Activated naive CD8-positive, alpha-beta T cell (primary cell): ENCODE results near the gene ITPRID2.

Source experiments
- H3K27ac Mint-ChIP-seq: one replicate; pipeline ENCODE4 v1.8.0; 2021; ENCODE audit warnings: mixed read lengths
- H3K27me3 Mint-ChIP-seq: one replicate; pipeline ENCODE4 v1.8.0; 2021; ENCODE audit warnings: mixed read lengths
- H3K36me3 Mint-ChIP-seq: one replicate; pipeline ENCODE4 v1.8.0; 2021; ENCODE audit warnings: mixed read lengths
- H3K4me1 Mint-ChIP-seq: one replicate; pipeline ENCODE4 v1.8.0; 2021; ENCODE audit warnings: low read depth, mixed read lengths
- H3K4me3 Mint-ChIP-seq: one replicate; pipeline ENCODE4 v1.8.0; 2021; ENCODE audit warnings: mild to moderate bottlenecking, mixed read lengths
- H3K9me3 Mint-ChIP-seq: one replicate; pipeline ENCODE4 v1.8.0; 2021; ENCODE audit warnings: low read depth, mixed read lengths

Gene ITPRID2

DNA sequence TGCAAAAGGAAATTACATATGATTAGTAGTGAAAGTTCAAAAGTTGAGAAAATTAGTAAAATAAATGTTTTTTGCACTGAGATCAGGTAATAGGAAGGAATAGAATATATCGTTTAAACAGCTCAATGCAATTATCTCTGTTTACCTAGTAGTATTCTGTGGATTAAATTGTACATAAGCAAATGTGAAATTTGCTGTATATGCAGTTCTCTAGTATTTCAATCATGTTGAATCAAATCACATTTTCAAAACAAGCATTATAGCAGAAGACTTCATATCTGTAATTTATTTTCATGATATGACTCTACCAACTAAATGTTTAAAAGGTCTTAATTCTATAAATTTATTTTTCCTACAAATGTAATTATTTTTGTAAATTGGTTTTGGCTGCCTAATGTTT is 31.6 kb downstream of the ITPRID2 start:
- no peak overlapping the region for H3K27ac Mint-ChIP-seq
- H3K27me3 Mint-ChIP-seq: no peaks in the 10 kb centered on the region
- H3K36me3 Mint-ChIP-seq: peaks cover 28% of the 10 kb centered on the region
- H3K9me3 Mint-ChIP-seq: no peaks in the 10 kb centered on the region
- peaks cover 4% of the 10 kb centered on the region for H3K4me1 Mint-ChIP-seq
- no peak overlapping the region for H3K4me3 Mint-ChIP-seq

DNA sequence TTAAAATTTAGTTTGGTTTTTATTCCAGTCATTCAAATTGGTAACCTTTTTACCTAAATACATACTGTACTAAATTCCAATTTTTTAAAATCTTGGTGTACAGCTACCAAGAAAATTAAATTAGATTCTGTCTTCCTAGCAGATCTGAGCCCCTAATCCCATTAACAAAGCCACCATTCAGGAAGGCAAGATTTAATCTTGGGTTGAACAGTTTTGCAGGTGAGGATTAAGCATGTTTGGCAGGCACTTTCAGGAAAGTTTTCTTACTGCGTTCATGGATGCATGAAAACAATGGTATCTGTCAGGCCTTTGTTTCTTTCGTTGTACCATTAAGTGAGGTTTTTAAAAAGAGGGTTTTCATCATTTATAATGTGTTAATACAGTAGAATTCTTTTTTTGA is 32.8 kb downstream of the ITPRID2 start:
- Mint-ChIP-seq H3K36me3 (peaks cover 24% of the 10 kb centered on the region), H3K4me1 (peaks cover 4% of the 10 kb centered on the region)

DNA sequence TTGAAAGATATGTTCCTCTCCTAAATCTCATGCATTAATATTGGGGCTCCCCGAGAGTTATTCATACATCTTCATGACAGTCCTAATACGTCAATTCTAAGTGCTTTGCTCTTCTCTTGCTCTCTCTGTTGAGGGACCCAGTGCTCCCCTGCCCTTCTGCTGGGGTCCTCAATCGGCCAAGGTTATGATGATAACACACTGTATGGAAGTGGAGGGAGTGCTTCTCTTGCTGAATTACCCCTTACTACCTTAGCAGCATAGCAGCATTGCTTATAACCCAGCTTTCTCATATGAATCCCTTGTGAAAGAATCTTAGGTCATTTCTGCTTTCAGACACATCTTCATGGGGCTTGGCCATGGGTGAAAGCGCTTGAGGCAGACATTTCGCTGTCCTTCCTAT is 43.2 kb downstream of the ITPRID2 start:
- Mint-ChIP-seq H3K9me3 (no peaks in the 10 kb centered on the region), H3K4me1 (no peaks in the 10 kb centered on the region), H3K4me3 (no peak overlapping the region), H3K27ac (no peak overlapping the region), H3K27me3 (peaks cover 6% of the 10 kb centered on the region), H3K36me3 (peaks cover 5% of the 10 kb centered on the region)

More for the DNA sequence above, 32.8 kb downstream of the ITPRID2 start:
- no peak overlapping the region for H3K27ac Mint-ChIP-seq
- no peaks in the 10 kb centered on the region for H3K27me3 Mint-ChIP-seq
- no peak overlapping the region for H3K4me3 Mint-ChIP-seq
- H3K9me3 Mint-ChIP-seq: no peaks in the 10 kb centered on the region

DNA sequence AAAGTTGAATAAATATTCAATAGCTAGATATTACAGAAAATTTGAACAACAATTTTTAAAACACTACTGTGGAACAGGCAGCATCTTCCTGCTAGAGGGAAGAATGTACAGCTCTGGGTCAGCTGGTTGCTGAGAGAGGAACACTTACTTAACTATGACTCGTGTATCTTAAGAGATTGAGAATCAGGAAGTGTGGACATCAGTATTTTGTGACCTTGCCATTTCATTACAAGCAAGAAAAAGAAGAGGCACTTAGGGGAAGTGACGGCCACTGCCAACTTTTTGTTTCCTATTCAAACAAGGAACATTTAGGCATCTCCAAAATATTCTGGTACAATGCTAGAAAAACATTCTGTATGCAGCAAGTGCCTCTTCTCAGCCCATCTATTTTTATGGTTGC is 45.9 kb downstream of the ITPRID2 start:
- Mint-ChIP-seq H3K4me3 (no peak overlapping the region), H3K27ac (no peak overlapping the region), H3K4me1 (no peaks in the 10 kb centered on the region), H3K36me3 (no peaks in the 10 kb centered on the region), H3K9me3 (no peaks in the 10 kb centered on the region), H3K27me3 (peaks cover 8% of the 10 kb centered on the region)

DNA sequence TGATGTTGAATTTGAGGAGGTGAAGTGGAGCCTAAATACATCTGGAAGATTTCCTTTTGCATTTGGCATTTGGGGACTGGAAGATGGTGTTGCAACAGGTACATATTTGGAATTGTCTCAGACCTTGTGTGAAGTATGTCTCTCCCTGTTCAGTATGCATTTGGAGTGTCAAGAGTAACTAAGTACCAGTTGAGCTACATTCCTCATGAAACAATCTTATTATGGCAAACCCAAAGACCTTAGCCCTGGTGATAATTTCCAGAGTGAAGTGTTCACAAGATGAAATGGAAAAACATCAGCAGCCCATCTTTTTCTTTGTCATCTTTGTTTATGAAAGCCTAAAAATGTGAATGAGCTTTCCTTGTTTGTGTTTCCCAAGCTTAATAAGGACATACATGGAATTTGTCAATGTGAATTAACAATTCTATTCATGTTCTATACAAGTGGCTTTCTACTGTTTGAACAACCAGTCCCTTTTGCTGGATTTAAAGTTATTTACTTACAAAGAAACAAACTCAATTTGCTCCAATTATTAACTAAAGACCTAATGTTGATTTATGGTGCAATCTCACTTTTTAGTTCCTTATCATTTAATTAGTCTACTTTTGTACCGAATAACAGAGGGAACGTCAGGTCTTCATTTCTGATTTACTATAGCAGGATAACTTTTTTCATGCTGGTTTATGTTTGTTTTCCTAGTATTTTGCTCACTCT is 52.0 kb downstream of the ITPRID2 start:
- H3K4me1 Mint-ChIP-seq: no peaks in the 10 kb centered on the region
- H3K27ac Mint-ChIP-seq: no peak overlapping the region
- H3K36me3 Mint-ChIP-seq: no peaks in the 10 kb centered on the region
- H3K27me3 Mint-ChIP-seq: peaks cover 16% of the 10 kb centered on the region
- no peak overlapping the region for H3K4me3 Mint-ChIP-seq
- H3K9me3 Mint-ChIP-seq: no peaks in the 10 kb centered on the region

DNA sequence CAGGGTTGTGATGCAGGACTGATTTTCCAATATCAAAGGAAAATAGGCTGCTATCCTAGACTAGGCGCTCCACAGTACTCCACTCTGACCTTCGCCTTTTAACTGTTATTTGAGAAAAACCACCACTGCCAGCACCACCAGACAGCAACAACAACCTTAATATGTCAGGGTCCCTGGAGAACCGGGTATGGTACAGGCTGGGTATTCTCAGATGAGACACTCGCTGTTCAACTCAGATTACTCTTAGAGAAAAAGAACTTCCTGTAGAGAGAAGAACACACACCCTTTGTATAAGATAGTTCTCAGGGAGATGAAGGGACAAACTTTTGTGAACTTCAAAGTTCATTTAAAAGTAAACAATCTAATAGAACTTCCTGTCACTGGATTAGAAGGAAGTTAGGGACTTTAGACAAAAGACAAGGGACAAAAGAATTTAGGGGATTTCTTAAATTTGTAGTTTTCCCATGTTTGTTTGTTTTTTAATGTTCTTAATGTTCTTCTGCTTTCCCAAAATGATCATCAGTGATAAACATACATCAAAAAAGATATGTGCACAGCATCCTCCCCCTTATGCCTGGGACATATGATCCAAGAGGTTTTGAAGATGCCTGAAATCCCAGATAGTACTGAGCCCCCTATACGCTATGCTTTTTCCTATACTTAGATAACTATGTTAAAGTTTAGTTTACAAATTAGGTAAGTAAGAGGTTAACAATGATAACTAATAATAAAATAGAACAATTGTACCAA is 52.8 kb downstream of the ITPRID2 start:
- Mint-ChIP-seq H3K27me3 (peaks cover 11% of the 10 kb centered on the region), H3K4me1 (no peaks in the 10 kb centered on the region), H3K36me3 (no peaks in the 10 kb centered on the region), H3K27ac (no peak overlapping the region), H3K9me3 (no peaks in the 10 kb centered on the region), H3K4me3 (no peak overlapping the region)

DNA sequence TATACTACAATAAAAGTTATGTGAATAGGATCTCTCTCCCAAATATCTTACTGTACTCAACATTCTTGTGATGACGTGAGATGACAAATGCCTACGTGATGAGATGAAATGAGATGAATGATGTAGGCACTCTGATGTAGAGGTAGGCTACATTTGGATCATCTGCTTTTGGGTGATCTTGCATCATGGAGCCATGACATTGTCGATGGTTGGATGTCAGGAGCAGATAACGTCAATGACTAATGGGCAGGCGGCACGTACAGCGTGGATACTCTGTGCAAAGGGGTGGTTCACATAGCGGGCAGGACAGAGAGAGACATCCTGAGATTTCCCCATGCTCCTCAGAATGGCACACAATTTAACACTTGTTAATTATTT is 53.4 kb downstream of the ITPRID2 start:
- Mint-ChIP-seq H3K9me3 (no peaks in the 10 kb centered on the region), H3K27ac (no peak overlapping the region), H3K4me1 (no peaks in the 10 kb centered on the region), H3K27me3 (peaks cover 11% of the 10 kb centered on the region), H3K36me3 (no peaks in the 10 kb centered on the region), H3K4me3 (no peak overlapping the region)

DNA sequence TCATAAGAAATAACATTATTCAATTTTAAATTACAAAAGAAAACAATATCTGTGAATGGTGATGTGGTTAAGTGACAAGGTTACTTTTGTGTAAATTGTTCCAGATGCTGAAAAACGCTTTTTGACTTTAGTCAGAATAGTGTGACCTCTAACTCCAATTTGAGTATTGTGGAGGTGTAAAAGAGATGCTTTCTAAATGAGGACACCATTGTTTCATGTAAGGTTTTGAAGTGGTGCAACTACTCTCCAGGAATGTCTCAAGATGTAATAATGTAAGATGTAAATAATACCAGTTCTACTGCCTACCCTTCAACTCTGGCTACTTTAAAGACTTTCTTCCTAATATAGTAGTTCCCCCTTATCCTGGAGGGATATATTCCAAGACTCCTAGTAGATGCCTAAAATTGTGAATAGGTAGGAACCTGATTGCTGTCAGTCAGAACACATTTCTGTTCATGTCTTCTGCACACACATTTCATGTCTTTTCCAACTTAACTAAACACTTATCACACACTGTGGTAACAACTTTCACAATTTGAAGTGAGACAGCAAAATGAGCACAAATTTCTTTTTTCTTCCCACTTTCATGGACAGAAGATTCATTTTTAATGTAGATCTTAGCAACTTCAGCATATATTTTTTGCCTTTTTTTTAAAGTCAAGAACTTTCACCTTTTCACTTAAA is 55.1 kb downstream of the ITPRID2 start:
- H3K4me1 Mint-ChIP-seq: no peaks in the 10 kb centered on the region
- no peak overlapping the region for H3K27ac Mint-ChIP-seq
- no peak overlapping the region for H3K4me3 Mint-ChIP-seq
- peaks cover 9% of the 10 kb centered on the region for H3K27me3 Mint-ChIP-seq
- H3K36me3 Mint-ChIP-seq: no peaks in the 10 kb centered on the region
- no peaks in the 10 kb centered on the region for H3K9me3 Mint-ChIP-seq

DNA sequence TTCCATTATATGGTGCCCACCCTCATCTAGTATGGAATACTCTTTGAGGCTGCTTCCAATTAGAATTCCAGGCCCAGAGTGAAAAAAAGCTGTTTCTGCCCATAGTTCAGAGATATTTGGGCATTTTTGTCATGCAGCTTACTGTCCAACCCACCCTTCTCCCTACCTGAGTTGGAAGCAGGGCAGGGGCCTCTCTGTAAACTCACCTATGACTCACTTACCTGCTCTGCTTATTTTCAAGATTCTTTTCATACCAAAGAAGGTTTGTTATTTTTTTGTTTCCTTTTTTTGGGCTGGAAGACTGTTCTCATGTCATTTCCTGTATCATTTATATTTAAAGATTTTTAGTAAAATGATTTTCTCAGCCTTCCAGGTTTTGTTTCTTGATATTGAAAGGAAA is 55.7 kb downstream of the ITPRID2 start:
- Mint-ChIP-seq H3K27me3 (peaks cover 9% of the 10 kb centered on the region), H3K4me1 (no peaks in the 10 kb centered on the region), H3K27ac (no peak overlapping the region), H3K4me3 (no peak overlapping the region), H3K36me3 (no peaks in the 10 kb centered on the region), H3K9me3 (no peaks in the 10 kb centered on the region)

DNA sequence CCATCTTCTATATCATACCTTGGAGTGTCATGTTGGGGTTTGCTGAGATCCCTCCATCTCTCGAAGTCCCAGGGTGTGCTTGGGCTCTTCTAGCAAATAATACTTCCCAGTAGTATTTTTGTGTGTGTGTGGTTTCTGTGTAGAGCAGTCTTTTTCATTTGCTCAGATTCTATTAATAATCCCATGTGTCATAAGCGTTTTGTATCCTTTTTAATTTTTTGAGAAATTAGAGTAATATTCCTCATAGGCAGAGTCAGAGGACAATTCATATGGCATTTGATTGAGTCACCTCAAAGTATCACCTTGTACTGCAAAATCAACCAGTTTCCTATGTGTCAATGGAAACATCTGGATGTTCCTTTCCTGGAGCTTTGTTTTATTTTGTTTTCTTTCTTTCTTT is 56.7 kb downstream of the ITPRID2 start:
- Mint-ChIP-seq H3K9me3 (no peaks in the 10 kb centered on the region), H3K27me3 (peaks cover 5% of the 10 kb centered on the region), H3K27ac (no peak overlapping the region), H3K36me3 (no peaks in the 10 kb centered on the region), H3K4me3 (no peak overlapping the region), H3K4me1 (no peaks in the 10 kb centered on the region)

DNA sequence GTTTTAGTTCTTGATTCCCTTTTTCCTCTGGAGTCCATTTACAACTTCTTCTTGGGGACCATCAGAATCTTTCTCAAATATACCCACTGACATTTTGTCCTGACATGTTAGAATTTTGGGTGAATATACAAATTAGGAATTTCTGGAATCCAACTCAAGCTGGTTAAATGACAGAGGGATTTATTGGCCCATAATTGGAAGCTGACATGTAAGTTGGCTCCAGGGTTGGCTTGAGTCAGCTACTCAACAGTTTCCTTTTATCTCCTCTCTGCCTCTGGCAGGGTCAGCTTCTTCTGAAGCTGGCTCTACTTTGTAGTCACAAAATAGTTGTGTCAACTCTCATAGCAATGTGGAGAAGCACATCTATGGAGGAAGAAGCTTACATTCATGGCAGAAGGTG is 57.5 kb downstream of the ITPRID2 start:
- Mint-ChIP-seq H3K27me3 (peaks cover 10% of the 10 kb centered on the region), H3K4me3 (no peak overlapping the region), H3K9me3 (no peaks in the 10 kb centered on the region), H3K4me1 (peaks cover 5% of the 10 kb centered on the region), H3K27ac (no peak overlapping the region), H3K36me3 (no peaks in the 10 kb centered on the region)

DNA sequence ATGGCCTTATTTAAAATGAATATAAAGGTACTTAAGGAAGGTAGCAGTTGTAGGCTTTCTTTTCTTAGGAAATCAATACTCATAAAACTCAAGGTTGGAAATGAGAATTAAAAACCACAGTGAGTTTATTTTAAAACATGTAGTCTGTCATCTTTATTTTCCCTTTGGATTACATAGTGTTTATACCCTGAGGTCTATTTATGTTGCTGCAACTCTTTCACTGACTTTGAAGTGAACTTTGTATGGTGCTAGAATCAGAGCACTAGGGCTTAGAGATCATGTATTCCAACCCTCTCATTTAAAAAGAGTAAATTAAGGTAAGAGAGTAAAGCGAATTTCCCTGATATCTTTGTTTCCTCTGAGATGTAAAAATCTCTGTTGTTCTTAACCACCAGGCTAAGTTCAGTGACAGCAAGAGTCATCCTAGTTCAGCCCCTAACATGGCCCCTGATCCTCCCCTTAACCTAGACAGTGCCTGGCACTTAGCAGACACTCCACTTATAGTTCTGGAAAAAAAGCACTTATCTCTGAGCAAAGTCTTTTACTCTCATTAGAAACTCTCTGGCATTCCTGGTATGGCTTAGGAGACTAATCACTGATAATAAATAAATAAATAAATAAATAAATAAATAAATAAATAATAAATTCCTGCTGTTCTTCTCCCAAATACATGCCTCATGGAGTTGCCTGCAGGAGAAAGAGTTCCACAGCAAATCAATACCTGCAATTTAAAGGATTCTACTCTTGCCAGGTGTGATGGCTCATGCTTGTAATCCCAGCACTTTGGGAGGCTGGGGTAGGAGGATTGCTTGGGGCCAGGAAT is 61.1 kb downstream of the ITPRID2 start:
- H3K4me3 Mint-ChIP-seq: no peak overlapping the region
- H3K36me3 Mint-ChIP-seq: no peaks in the 10 kb centered on the region
- H3K4me1 Mint-ChIP-seq: peaks cover 10% of the 10 kb centered on the region
- peaks cover 7% of the 10 kb centered on the region for H3K27me3 Mint-ChIP-seq
- H3K9me3 Mint-ChIP-seq: no peaks in the 10 kb centered on the region
- no peak overlapping the region for H3K27ac Mint-ChIP-seq

DNA sequence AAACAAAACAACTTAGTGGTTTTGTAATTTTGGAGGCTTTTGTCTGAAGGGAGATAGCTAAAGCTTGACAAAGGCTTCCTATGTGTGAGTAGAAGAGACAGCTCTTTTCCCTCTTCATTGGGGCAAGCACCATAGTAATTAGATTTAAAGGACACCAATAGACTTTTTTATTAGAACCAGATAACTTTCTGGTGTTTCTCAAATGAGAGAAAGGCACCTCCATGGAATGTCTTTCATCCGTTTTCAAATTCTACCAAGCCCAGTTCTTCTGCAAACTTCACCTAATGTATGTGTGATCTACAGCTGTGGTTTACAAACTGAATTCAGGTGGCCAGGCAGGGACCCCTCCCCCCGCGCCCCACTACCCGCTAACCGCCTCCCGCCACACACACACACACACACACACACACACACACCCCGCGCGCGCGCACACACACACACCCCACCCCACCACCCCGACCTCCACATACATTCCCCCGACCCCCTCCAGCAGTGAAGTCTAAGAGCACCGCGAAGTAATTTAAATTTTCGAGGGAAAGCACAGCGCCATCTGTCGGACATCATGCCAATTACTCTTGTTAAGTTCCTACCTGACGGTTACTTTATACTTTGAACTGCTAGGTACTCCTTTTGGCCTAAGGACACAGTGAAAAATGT is 62.5 kb downstream of the ITPRID2 start:
- H3K4me1 Mint-ChIP-seq: peaks cover 10% of the 10 kb centered on the region
- H3K9me3 Mint-ChIP-seq: no peaks in the 10 kb centered on the region
- H3K27ac Mint-ChIP-seq: no peak overlapping the region
- H3K4me3 Mint-ChIP-seq: peak overlapping the region; percentile 35
- H3K36me3 Mint-ChIP-seq: no peaks in the 10 kb centered on the region
- H3K27me3 Mint-ChIP-seq: peaks cover 10% of the 10 kb centered on the region

DNA sequence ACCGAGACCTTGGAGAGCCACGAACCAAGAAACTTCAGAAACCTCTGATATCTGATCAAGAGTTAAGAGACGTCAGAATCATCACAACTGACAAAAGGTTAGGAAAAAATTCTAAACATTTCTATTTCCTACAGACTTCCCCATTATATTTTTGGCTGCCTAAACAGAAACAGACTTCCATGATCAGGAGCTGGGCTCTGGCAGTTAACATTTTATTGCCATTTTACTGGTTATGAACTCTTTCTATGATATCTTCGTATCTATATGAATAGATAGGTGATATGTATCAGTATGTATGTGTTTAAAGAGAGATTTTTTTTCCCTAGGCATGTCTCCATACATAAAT is 63.0 kb downstream of the ITPRID2 start:
- Mint-ChIP-seq H3K27me3 (peaks cover 10% of the 10 kb centered on the region), H3K4me3 (peak overlapping the region; percentile 35), H3K36me3 (no peaks in the 10 kb centered on the region), H3K9me3 (no peaks in the 10 kb centered on the region), H3K27ac (no peak overlapping the region), H3K4me1 (peaks cover 10% of the 10 kb centered on the region)
